HUES64 (cell line): ENCODE data around the gene MTMR12.
"Not testable (repeated sequence)": the region's sequence is repeated elsewhere in the genome, so short reads cannot be mapped to it uniquely, and the experiment has no call there.

Experiments used
- H3K27ac ChIP-seq: 2 replicates; pipeline ENCODE4 v1.7.0; 2013; ENCODE audit warnings: low read depth, low read length, inconsistent platforms
- H3K27me3 ChIP-seq: 2 replicates; pipeline ENCODE4 v1.6.1; 2013; ENCODE audit warnings: mild to moderate bottlenecking, low read length; ENCODE audit not compliant: insufficient read depth
- H3K36me3 ChIP-seq: 2 replicates; pipeline ENCODE4 v1.6.1; 2013; ENCODE audit warnings: mild to moderate bottlenecking, low read length; ENCODE audit not compliant: insufficient read depth
- H3K4me1 ChIP-seq: 2 replicates; pipeline ENCODE4 v1.6.1; 2013; ENCODE audit warnings: mild to moderate bottlenecking, low read length, moderate library complexity; ENCODE audit not compliant: insufficient read depth
- H3K4me3 ChIP-seq: 2 replicates; pipeline ENCODE4 v1.5.1; 2013; ENCODE audit warnings: mild to moderate bottlenecking, low read length, moderate library complexity
- H3K9ac ChIP-seq: 2 replicates; pipeline ENCODE4 v1.6.1; 2013; ENCODE audit warnings: mild to moderate bottlenecking, low read depth, low read length
- H3K9me3 ChIP-seq: 2 replicates; pipeline ENCODE4 v1.6.1; 2013; ENCODE audit warnings: low read depth, low read length; ENCODE audit not compliant: insufficient read depth
- WGBS: fragments of 150-250, 120-280 bp; methylation state at CpG from one replicate; pipeline ENCODE4 v1.1.7; 2013; ENCODE audit warnings: missing lambda C conversion rate; 5-methylcytosine and 5-hydroxymethylcytosine counted together

The MTMR12 gene

GRCh38 chr5:32283061-32283460 is 29.7 kb downstream of the MTMR12 start:
- Histone ChIP-seq H3K27me3 (no peaks in the 10 kb centered on the region), H3K4me3 (no peak overlapping the region), H3K4me1 (peaks cover 37% of the 10 kb centered on the region), H3K36me3 (no peaks in the 10 kb centered on the region), H3K9me3 (no peaks in the 10 kb centered on the region), H3K9ac (no peak overlapping the region), H3K27ac (no peak overlapping the region)
- WGBS = 96% methylated on average over 1 of the region's 1 CpG

- peaks cover 38% of the 10 kb centered on the region for H3K4me1 ChIP-seq
These were observed 30.1 kb downstream of the MTMR12 start for GRCh38 chr5:32282633-32283032.

GRCh38 chr5:32281378-32282133 is 31.2 kb downstream of the MTMR12 start:
- not testable (repeated sequence) for H3K9me3 ChIP-seq, H3K9ac ChIP-seq, H3K36me3 ChIP-seq, H3K27me3 ChIP-seq, H3K4me3 ChIP-seq, H3K27ac ChIP-seq
- 97% methylated on average over 11 of the region's 11 CpGs for WGBS
- peaks cover 30% of the 10 kb centered on the region for H3K4me1 ChIP-seq

More at GRCh38 chr5:32282633-32283032, 30.1 kb downstream of the MTMR12 start:
- Histone ChIP-seq H3K27me3 (no peaks in the 10 kb centered on the region), H3K9ac (no peak overlapping the region), H3K9me3 (no peaks in the 10 kb centered on the region), H3K4me3 (no peak overlapping the region), H3K36me3 (no peaks in the 10 kb centered on the region), H3K27ac (no peak overlapping the region)
- 91% methylated on average over 5 of the region's 6 CpGs for whole genome bisulfite sequencing

GRCh38 chr5:32280656-32281081 is 32.1 kb downstream of the MTMR12 start:
- no peaks in the 10 kb centered on the region for H3K27me3 ChIP-seq
- H3K9ac ChIP-seq = no peak overlapping the region
- peaks cover 34% of the 10 kb centered on the region for H3K4me1 ChIP-seq
- 97% methylated on average over 5 of the region's 5 CpGs for WGBS
- H3K27ac ChIP-seq = no peak overlapping the region
- H3K9me3 ChIP-seq = no peaks in the 10 kb centered on the region
- no peak overlapping the region for H3K4me3 ChIP-seq
- H3K36me3 ChIP-seq = no peaks in the 10 kb centered on the region

GRCh38 chr5:32279786-32280185 is 33.0 kb downstream of the MTMR12 start:
- Histone ChIP-seq H3K27ac (no peak overlapping the region), H3K9me3 (no peaks in the 10 kb centered on the region), H3K36me3 (no peaks in the 10 kb centered on the region), H3K9ac (no peak overlapping the region), H3K4me1 (peaks cover 39% of the 10 kb centered on the region), H3K4me3 (no peak overlapping the region), H3K27me3 (no peaks in the 10 kb centered on the region)
- 95% methylated on average over 3 of the region's 3 CpGs for WGBS

GRCh38 chr5:32279223-32279622 is 33.5 kb downstream of the MTMR12 start:
- Histone ChIP-seq H3K4me1 (peaks cover 40% of the 10 kb centered on the region), H3K4me3 (no peak overlapping the region), H3K9ac (no peak overlapping the region), H3K27ac (no peak overlapping the region), H3K36me3 (peaks cover 3% of the 10 kb centered on the region; the same call in 1 of the 2 replicates), H3K9me3 (no peaks in the 10 kb centered on the region), H3K27me3 (no peaks in the 10 kb centered on the region)
- 95% methylated on average over 3 of the region's 3 CpGs for WGBS

GRCh38 chr5:32278406-32278805 is 34.3 kb downstream of the MTMR12 start:
- Histone ChIP-seq H3K9me3 (no peaks in the 10 kb centered on the region), H3K4me1 (peaks cover 39% of the 10 kb centered on the region), H3K4me3 (no peak overlapping the region), H3K9ac (no peak overlapping the region), H3K36me3 (peaks cover 11% of the 10 kb centered on the region), H3K27me3 (no peaks in the 10 kb centered on the region), H3K27ac (no peak overlapping the region)
- WGBS = 90% methylated on average over 3 of the region's 3 CpGs

GRCh38 chr5:32277798-32278197 is 34.9 kb downstream of the MTMR12 start:
- Histone ChIP-seq H3K9me3 (no peaks in the 10 kb centered on the region), H3K4me3 (no peak overlapping the region), H3K27me3 (no peaks in the 10 kb centered on the region), H3K27ac (peak overlapping the region; percentile 93; the same call in 1 of the 2 replicates), H3K9ac (no peak overlapping the region), H3K36me3 (peaks cover 18% of the 10 kb centered on the region), H3K4me1 (peaks cover 38% of the 10 kb centered on the region)

- 37% methylated on average over 3 of the region's 4 CpGs for WGBS
- peak overlapping the region; percentile 60 for H3K9ac ChIP-seq
These were observed 36.4 kb downstream of the MTMR12 start for GRCh38 chr5:32276173-32276853.

GRCh38 chr5:32275396-32275741 is 37.4 kb downstream of the MTMR12 start:
- peak overlapping the region; percentile 93 for H3K27ac ChIP-seq
- H3K36me3 ChIP-seq = peaks cover 38% of the 10 kb centered on the region
- 83% methylated on average over 3 of the region's 3 CpGs for WGBS
- H3K9me3 ChIP-seq = no peaks in the 10 kb centered on the region
- 0 out of 2 replicates have a peak overlapping the region, but pooled peaks have one; percentile 26 for H3K9ac ChIP-seq
- H3K4me3 ChIP-seq = no peak overlapping the region
- no peaks in the 10 kb centered on the region for H3K27me3 ChIP-seq
- peaks cover 38% of the 10 kb centered on the region for H3K4me1 ChIP-seq

More at GRCh38 chr5:32276173-32276853, 36.4 kb downstream of the MTMR12 start:
- peak overlapping the region; percentile 93 for H3K27ac ChIP-seq
- H3K4me1 ChIP-seq = peaks cover 38% of the 10 kb centered on the region
- no peaks in the 10 kb centered on the region for H3K27me3 ChIP-seq
- H3K9me3 ChIP-seq = no peaks in the 10 kb centered on the region
- H3K4me3 ChIP-seq = no peak overlapping the region
- H3K36me3 ChIP-seq = peaks cover 29% of the 10 kb centered on the region

GRCh38 chr5:32274548-32275395 is 38.0 kb downstream of the MTMR12 start:
- Histone ChIP-seq H3K36me3 (peaks cover 44% of the 10 kb centered on the region), H3K27me3 (no peaks in the 10 kb centered on the region), H3K4me3 (no peak overlapping the region), H3K9me3 (no peaks in the 10 kb centered on the region), H3K9ac (0 out of 2 replicates have a peak overlapping the region, but pooled peaks have one; percentile 26), H3K27ac (peak overlapping the region; percentile 93), H3K4me1 (peaks cover 38% of the 10 kb centered on the region)
- 48% methylated on average over 8 of the region's 11 CpGs for WGBS
